Fibroblast of lung (primary cell): Measurements from ENCODE around the gene DNAJA2.

Experiments used
- EZH2 ChIP-seq: IDR thresholded peaks from 2 replicates; pipeline ENCODE4 v1.5.1; 2012; ENCODE audit warnings: low read length, control low read depth, mild to moderate bottlenecking; ENCODE audit errors: missing control alignments
- TF ChIP-seq, protein P1 (sequence below), 2 donors: IDR thresholded peaks in 1 of 2; conservative IDR thresholded peaks in 1 of 2; 1 replicate in 1 of 2; 2 replicates in 1 of 2; pipeline ENCODE4 v1.5.1; 2011 to 2012; ENCODE audit warnings: low read length in 2 of 2, control low read depth in 1 of 2, inconsistent platforms in 1 of 2, low read depth in 1 of 2, mild to moderate bottlenecking in 1 of 2

DNA sequence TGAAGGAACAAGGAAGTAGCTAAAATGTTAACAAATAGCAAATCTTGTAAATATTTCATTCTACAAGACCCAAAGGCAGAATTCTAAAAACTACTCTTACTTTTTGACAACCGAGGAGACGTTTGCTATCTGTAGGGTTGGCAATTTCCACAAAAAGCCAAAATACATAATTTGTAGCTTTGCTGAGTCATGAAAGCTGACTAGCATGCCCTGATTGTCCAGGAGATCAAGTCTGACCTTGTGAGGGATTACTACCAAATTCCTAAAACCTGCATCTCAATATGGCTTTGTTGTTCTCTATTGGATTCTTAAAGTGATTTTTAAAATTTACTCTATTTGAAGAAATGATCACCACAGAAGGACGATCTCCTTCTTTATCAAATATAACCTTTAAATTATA, 10.8 kb downstream of the DNAJA2 start:
- TF ChIP-seq, protein P1, sequence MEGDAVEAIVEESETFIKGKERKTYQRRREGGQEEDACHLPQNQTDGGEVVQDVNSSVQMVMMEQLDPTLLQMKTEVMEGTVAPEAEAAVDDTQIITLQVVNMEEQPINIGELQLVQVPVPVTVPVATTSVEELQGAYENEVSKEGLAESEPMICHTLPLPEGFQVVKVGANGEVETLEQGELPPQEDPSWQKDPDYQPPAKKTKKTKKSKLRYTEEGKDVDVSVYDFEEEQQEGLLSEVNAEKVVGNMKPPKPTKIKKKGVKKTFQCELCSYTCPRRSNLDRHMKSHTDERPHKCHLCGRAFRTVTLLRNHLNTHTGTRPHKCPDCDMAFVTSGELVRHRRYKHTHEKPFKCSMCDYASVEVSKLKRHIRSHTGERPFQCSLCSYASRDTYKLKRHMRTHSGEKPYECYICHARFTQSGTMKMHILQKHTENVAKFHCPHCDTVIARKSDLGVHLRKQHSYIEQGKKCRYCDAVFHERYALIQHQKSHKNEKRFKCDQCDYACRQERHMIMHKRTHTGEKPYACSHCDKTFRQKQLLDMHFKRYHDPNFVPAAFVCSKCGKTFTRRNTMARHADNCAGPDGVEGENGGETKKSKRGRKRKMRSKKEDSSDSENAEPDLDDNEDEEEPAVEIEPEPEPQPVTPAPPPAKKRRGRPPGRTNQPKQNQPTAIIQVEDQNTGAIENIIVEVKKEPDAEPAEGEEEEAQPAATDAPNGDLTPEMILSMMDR (conservative IDR thresholded peaks at IDR 0.05 in 1 of 2, IDR thresholded peaks at IDR 0.05 in 1 of 2; ENCODE audit: low read depth in 1 of 2, low read length in 2 of 2): no peak
- TF ChIP-seq EZH2: no peak
